Stimulated activated CD8-positive, alpha-beta memory T cell treated with anti-CD3 and anti-CD28 coated beads, Interleukin-15, amount 100 ng/mL, for 1 hour (primary cell): ENCODE measurements around the gene NFKBIB.
A peak's percentile ranks its signal among the peaks of the same experiment; 100 is the strongest.
"Not testable (repeated sequence)": the region's sequence is repeated elsewhere in the genome, so short reads cannot be mapped to it uniquely, and the experiment has no call there.

ENCODE experiments used
- DNase-seq: peaks from one replicate; pipeline ENCODE4 v3.0.0-alpha.2; 2020; ENCODE audit warnings: low read depth

The NFKBIB gene

DNA sequence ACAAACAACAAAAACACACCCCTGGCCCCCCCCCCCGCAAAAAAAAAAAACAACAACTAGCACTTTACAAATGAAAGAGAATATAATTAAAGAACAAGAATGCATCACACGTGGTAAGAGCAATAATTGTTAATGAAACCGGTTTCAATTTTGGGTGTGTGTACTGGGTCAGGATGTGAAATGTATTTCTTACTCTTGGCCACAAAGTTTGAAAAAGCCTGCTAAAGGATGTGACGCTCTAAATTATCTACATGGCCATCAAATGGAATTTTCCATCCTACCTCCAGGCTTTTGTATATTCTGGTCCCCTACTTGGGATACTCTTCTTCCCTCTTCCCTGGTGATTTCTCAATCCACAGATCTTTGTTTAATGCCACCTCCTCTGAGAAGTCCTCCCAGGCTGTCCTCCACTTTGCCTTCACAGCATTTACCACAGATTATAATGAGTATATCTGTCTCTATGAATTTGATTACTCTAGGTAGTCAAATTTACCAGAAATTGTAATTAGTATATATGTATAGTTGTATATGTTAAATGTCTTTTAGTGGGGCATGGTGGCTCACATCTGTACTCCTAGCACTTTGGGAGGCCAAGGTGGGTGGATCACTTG, 28.7 kb downstream of the NFKBIB start:
- no peak for DNase-seq

DNA sequence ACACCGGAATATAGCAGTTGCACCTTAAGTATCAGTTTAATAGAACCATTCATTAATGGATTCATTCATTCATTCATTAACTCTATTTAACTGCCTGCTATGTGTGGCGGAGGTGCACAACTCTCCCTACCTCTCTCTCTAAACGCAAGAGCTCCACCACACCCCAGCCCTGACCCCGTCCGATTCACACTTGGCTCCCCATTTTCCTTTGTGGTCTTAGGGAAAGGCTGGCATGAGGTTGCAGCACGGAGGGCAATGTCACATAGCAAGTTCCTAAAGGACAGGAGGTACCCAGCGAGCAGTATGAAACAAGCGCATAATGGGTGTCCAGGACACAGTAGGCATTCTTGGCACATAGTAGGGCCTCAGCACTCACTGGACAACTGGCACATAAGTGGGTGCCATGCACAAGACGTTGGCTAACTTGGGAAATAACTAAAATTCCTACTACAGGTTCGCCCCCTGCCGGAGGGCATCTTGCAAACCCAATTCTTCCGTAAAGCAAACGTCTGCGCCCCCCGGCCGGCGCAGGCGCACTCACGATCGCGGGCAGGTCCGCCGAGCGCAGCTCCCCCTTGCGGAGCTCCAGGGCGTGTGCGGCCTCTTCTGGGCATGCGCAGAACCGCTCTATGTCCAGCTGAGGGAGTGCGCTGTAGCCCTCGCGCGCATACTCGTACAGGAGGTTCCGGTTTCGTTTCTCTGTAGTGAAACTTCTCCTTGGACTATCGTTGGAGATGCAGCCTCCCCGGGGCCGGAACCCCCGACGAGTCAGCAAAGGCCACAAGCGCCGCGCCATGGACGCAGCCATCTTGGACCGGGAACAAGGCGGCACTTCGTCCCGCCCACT, 30.4 kb downstream of the NFKBIB start, which contains the start of gene SARS2:
Gene SARS2, minus strand, starts transcription at position 835 of the 847 bp plus-strand sequence. Its CDS starts 27 bp downstream, at position 808.
- peak; percentile 83 for DNase-seq

DNA sequence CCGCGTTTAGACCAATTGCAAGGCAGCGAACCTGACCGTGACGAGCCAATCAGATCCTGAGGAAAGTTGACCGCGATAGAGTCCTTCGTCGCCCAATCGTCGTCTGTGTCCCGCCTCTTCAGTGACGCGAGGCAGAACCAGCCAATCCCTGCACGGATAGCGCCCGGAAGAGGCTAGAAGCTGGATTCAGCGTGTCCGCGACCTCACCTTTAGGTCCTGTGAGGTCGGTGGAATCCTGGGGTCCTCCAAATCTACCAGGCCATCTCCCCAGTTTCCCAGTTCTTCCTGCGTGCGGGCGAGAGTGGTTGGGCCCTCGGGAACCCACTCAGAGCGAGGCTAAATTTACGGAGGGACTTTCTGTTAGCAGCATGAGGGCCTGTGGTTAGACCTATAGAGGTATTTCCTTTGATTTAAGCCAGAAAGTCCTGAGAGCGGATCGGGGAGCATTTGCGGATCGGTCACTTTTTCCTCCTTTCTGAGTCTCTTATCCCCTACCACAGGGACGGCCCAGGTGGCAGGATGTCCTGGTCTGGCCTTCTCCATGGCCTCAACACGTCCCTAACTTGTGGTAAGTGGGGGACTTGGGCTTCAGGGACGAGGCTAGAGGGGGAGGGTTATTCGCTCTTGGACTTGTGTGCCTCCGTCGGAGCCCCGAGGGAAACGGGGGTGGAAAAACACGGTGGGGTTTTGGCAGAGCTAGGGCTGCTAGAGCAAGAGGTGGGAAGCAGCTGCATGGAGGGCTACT, 31.2 kb downstream of the NFKBIB start, which contains the start of gene MRPS12:
Gene MRPS12, plus strand, starts transcription at position 169 of the 745 bp plus-strand sequence. Its CDS starts 351 bp downstream, at position 520.
- peak; percentile 96 for DNase-seq

DNA sequence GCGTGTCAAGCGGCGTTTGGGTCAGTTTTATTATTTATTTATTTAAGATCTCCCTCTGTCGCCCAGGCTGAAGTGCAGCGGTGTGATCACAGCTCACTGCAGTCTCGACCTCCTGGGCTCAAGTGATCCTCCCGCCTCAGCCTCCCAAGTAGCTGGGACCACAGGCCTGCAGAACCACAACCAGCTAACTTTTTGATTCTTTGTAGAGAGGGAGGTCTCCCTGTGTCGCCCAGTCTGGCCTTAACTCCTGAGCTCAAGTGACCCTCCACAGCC, 31.7 kb downstream of the NFKBIB start:
- DNase-seq, result no peak

DNA sequence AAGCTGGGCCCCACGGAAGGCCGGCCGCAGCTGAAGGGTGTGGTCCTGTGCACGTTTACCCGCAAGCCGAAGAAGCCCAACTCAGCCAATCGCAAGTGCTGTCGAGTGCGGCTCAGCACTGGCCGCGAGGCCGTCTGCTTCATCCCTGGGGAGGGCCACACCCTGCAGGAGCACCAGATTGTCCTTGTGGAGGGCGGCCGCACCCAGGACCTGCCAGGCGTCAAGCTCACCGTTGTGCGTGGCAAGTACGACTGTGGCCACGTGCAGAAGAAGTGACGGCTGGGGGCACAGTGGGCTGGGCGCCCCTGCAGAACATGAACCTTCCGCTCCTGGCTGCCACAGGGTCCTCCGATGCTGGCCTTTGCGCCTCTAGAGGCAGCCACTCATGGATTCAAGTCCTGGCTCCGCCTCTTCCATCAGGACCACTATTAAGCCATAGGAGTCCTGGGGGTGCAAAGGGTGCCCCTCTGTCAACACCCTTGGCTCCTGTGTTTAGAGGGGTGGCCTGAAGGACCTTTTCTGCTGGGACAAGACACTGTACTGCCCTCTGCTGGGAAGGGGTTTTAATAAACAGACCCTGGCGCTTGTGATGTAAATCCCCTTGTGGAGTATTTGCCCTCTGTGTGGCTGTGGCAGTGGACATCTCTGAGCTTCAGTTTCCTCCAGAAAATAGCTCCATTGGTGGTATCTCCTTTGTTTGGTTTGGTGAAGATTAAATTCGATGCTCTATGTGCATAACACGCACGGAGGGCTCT, 32.8 kb downstream of the NFKBIB start:
- DNase-seq, result peak; percentile 13

DNA sequence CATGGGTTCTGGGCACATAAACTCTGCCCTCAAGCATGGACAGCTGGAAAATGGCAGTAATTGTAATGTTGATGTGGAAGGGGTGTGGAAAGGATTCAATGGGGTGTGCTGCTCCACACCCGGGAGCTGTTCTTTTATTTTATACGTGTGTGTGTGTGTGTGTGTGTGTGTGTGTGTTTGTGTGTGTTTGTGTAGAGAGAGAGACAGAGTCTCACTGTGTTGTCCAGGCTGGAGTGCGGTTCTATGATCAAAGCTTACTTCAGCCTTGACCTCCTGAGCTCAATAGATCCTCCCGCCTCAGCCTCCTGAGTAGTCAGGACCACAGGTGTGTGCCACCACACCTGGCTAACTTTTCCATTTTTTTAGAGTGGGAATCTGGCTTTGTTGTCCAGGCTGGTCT, 33.8 kb downstream of the NFKBIB start:
- no peak for DNase-seq

DNA sequence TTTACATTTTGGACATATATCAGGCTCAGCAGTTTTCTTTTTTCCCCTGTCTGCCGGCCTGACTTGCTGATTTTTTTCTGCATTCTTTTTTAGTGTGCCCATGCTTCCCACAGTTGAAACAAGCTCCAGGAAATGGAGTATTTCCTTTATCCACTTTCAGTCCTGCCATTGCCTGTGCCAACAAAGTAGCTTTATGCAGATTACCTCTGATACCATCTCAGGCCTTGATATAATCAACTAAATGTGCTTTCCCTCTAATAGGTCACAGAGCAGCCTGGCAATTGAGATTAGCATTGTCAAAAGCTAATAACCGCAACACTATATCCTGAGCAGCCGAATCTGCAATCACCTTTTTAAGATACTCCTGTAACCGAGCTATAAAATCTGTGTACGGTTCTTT, 40.2 kb downstream of the NFKBIB start:
- DNase-seq, result no peak

DNA sequence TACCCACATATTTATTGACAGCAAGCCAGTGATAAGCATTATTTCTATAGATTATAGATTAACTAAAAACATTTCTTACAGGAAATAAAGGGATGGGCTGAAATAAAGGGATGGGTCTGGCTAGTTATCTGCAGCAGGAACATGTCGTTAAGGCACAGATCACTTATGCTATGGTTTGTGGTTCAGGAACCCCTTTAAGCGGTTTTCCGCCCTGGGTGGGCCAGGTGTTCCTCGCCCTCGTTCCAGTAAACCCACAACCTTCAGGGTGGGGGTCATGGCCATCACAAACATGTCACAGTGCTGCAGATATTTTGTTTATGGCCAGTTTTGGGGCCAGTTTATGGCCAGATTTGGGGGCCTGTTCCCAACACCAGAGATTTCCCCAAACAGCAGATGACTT, 41.7 kb downstream of the NFKBIB start:
- not testable (repeated sequence) for DNase-seq

DNA sequence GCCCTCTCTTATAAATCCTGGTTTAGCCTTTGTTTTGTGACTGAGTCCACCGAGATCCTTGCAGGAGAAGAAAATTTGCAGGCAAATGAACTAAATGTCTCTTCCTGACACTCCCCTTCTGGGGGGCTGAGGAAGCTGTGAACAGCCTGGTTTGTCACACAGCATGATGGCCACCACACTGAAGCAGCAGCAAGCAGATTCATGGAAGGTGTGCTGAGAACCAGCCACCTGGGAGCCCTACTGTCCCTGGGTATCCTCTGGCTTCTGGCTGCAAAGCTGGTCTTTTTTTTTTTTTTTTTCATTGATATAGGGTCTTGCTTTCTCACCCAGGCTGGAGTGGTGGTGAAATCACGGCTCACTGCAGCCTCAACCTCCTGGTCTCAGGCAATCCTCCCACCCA, 42.2 kb downstream of the NFKBIB start:
- DNase-seq, result no peak

DNA sequence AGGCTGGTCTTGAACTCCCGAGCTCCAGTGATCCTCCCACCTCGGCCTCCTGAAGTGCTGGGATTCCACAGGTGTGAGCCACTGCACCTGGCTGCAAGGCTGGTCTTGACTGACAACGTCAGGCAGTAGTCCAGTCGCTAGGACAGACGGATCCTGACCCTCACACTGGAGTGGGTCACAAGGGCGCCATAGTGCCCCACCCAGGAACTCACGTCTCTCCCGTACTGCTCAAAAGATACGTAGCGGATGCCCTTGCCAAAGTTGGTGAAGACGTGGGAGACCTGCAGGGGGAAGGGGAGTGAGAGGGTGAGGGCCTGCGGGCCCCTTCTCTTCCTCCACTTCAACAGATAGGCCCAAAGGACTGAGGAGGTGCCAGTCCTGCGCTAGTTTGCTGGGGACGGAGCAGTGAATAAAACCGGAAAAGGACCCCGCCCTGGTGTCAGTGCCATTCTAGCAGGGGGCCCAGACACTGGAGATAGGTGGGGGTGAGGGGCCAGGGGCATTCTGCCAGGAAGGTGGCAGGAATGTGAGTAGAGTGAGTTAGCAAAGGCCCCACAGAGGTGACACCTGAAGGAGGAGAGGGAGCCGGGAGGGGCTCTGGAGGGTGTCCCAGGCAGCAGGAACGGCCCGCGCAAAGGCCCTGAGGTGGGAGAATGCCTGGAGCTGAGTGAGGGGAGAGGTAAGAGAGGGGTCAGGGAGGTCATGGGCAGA, 42.9 kb downstream of the NFKBIB start:
- DNase-seq, result no peak

DNA sequence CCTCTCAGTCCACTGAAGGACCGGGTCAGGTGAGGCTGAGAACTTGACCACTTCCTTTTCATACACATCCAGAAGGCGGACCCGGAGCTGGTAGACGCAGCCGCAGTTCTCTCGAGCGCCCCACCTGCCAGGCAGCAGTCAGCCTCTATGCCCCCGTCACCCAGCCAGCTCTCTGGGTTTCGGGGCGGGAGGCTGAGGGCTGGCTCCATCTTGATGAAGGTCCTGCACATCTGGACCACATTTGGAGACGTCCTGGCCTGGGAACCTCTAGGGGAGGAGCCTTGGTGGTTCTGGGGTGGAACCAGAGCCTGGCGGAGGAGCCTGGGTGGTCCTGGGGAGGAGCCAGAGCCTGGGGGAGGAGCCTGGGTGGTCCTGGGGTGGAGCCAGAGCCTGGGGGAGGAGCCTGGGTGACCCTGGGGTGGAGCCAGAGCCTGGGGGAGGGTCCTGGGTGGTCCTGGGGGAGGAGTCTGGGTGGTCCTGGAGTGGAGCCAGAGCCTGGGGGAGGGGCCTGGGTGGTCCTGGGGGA, 45.3 kb downstream of the NFKBIB start:
- no peak for DNase-seq

DNA sequence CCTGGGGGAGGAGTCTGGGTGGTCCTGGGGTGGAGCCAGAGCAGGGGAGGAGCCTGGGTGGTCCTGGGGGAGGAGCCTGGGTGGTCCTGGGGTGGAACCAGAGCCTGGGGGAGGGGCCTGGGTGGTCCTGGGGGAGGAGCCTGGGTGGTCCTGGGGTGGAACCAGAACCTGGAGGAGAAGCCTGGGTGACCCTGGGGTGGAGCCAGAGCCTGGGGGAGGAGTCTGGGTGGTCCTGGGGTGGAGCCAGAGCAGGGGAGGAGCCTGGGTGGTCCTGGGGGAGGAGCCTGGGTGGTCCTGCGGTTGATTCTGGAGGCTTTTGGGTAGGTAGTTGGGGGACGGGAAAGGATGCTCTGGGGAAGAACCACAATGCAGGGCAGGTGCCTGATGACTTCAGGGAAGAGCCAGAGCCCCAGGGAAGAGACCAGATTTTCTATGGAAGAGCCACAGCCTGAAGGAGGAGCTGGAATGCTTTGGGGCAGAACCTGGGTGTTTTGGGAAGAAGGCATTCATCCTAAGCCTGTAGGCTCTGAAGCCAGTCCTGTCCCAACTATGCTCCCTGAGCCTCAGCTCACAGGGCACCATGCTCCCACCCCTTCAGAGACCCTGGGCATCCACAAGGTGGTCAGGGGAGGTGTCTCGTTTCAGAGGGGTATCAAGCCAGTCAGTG, 45.9 kb downstream of the NFKBIB start:
- DNase-seq, result no peak

DNA sequence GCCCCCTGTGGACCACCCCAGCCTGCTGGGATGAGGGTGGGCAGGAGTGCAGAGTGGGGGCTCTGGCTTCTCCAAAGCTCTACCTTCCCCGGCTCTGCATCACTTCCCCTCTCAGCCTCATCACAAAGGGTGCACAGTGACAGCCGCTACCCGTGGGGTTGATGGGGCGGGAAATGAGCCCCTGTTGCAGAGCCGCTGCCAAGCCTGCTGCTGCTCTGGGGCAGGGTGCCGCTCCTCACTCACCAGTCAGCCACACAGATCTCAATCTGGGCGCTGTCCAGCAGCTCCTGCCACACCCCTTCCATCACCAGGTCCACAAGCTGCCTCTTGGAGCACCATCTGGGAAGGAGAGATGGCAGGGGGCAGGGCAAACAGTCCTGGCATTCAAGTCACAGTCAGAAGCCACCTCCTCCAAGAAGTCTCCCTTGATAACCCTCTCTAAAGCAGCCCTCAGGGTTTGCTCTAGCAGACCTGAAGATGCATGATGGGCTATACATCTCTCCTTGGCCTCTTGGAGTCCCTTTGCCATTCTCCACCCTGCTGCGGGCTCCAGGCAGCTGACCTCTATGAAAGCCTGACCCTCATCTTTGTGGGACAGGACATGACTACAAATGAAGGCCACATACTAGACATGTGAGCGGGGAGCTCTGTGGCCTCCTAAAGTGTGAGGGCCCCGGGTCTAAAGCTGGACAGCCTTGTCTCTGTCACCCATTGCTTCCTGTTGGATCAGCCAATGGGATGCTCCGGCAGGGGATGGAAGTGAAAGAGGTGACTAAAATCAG, 46.7 kb downstream of the NFKBIB start:
- no peak for DNase-seq

DNA sequence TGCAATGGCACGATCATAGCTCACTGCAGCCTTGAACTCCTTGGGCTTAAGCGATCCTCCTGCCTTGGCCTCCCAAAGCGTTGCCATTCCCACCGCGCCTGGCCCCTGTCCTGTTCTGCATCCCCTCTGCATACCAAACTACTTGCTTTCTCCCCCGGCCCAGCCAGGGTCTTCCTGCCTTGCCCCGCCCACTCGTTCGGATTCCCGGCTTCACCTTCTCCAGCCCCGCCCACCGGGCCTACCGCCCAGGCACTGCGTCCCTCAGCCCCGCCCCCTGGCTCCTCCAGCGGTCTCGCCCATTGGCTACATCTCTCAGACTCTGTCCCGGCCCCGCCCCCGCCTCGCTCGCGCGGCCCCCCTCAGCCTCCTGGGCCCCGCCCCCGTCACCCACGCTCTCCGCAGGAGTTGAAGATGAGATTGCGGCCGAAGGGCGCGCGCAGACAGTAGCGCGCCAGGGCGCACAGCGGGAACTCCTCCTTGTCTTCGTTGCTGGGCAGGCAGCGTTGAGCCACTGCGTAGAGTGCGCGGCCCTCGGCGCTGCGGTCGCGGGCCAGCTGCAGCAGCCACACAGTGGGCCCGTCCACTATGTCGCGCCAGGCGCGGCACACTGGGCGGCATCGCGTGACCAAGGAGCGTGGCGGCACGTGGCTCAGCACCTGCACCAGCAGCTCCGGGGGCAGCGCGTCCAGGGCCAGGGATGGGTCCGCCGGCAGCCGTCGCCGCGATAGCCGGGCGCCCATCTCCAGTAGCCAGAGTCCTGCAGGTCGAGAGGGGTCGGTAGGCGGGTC, 50.0 kb downstream of the NFKBIB start:
- DNase-seq, result peak; percentile 61

DNA sequence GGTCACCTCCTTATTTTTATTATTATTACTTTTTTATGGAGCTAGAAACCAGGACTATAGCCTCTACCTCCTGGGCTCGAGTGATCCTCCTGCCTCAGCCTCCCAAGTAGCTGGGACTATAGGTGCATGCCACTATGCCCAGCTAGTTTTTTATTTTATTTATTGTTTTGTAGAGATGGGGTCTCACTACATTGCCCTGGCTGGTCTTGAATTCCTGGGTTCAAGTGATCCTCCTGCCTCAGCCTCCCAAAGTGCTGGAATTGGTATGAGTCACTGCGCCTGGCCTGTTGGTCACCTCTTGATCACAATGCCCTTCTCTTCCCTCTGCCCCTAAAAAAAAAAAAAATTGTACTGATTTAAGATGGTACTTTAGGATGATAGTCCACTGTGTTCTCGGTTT, 51.4 kb downstream of the NFKBIB start:
- no peak for DNase-seq

DNA sequence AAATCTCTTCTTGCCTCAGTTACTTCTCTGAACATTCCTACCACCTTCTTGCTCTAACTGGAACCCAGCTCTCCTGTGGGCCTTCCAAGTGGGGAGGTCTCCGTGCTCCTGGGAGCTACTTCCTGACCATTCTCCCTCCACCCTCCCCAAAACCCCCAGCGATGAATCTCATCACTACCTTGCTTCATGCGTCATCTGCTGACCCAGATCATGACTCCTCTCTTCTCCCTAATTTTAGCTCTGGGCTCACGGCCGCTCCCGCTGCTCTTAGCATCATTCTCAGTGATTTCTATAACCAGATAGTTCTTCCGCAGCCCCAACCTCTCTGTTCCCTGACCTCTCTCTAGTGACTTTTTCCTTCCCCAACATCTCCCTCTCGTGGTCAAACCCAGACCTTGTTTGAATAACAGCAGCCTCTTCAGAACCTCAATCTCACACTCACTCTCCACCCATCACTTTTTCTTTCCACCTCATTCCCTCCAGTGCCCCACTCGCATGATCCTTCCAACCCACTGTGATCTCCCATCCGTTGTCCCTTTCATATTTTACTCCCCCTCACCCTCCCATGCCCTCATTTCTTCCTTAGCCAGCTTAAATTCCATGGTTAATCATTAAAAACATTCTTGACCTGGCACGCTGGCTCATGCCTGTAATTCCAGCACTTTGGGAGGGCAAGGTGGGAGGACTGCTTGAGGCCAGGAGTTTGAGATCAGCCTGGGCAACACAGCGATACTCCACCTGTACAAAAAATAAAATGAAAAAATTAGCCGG, 52.8 kb downstream of the NFKBIB start:
- DNase-seq, result no peak

DNA sequence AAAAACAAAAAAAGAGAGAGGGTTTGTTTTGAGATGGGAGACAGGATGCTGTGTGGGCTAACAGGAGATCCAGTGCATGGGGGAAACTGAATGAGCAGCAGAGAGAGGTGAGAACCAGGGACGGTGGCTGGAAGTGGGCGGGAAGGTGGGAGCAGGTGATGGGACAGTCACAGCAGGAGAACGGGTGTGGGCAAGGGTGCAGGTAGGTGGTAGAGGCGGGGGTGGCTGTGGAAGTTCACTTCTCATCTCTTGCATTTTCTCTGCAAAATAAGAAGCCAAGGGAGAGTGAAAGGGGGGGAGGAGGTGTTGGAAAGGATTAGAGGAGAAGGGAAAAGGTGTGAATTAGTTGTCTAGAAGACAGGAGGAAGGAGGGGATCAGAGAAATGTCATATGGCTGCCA, 53.9 kb downstream of the NFKBIB start:
- DNase-seq, result no peak

DNA sequence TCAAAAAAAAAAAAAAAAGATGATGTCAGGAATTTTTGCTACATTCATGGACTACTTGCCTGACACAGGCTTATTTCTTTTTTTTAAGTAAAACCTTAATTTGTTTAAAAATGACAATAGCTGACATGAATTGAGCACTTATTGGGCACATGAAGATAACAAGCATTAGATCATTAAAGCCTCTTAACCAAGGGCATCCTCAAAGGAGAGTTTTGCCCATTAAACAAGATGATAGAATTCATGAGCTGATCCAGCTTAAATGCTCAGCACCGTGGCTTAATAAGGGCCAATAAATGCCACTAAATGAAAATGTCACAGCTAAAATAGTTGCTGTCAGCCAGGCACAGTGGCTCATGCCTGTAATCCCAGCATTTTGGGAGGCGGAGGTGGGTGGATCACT, 56.5 kb downstream of the NFKBIB start:
- DNase-seq, result no peak
